RPMI8226 (cell line): ENCODE results near the gene NLGN1.
A peak's percentile ranks its signal among the peaks of the same experiment; 100 is the strongest.

ENCODE experiments used
- DNase-seq: peaks from one replicate; pipeline ENCODE4 v3.0.0-alpha.2; 2015

NLGN1 gene

DNA sequence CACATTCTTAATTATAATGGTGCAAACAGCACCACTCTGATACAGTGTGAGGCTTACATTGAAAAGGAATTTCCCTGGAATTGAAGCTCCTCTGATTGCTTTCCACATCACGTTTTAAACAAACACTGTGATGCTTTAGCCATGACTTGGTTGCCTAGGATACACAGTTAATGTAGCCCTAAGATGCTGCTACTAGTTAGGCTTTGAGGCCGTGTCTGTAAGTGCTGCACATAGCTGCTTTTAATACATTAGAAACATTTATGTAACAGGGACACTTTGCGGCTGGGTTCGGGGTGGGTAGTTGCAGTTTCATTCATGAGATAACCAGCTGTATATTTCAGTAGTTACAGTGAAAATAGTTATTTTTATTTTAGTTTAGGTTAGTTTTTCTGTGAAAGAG lies 334.7 kb downstream of the NLGN1 start:
- DNase-seq, result no peak

DNA sequence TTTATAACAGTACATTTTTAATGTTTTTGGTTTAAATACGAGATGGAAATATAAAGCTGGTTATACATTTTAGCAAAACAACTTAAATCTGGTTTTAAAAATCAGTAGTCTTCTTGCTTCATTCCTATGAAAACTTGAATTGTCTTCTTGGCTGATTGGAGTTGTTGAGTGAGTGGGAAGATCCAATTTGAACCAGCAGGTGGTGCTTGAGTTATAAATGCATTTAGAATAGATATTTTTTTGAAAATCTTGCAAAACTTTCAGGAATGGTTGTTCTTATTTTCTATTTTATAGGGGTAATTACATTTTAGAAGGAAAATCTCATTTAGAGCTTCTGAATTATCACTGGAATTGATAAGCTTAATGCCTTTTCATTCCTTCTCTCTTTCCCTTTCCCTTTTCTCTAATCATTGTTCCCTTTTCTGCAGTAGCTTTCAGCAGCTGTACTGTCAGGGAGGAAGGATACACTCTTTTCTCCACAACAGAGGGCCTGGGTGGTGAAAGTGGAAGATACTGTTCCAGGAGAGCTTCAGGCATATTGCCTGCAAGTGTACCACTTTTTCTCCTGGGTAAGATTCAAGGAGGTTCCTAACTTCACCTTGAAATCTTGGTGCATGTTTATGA lies 335.6 kb downstream of the NLGN1 start:
- DNase-seq, result peak; percentile 58

DNA sequence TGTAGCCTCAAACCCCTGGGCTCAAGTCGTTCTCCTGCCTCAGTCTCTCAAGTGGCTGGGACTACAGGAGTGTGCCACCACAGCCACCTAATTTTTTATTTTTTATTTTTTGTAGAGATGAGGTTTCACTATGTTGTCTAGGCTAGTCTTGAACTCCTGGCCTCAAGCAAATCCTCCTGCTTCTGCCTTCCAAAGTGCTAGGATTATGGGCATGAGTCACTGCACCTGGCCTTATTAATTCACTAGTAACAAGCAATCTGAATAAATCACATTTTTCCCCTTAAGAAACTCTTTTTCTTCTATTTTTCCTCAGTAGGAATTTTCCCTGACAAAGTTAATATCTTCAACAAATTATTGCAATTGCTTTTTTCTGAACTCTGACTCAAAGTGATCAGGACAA lies 336.9 kb downstream of the NLGN1 start:
- DNase-seq, result no peak

DNA sequence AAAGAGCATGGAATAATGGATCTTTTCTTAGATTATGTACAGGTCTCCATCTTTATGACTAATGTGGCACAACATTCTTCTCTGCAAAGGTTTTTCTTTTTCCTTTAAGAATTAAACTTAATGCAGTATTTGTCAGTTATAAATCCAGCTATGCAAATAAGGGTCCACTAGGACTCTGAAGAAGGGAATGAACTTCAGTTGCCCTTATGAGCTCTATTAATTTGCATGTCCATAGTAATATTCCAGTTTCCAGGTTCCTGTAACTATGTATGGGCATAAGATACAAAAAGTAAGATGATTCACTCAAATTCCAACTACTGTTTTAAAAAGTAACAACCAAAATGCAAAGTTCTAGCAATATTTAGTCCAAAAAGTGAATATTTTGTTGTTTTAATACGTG lies 337.4 kb downstream of the NLGN1 start:
- DNase-seq, result no peak

DNA sequence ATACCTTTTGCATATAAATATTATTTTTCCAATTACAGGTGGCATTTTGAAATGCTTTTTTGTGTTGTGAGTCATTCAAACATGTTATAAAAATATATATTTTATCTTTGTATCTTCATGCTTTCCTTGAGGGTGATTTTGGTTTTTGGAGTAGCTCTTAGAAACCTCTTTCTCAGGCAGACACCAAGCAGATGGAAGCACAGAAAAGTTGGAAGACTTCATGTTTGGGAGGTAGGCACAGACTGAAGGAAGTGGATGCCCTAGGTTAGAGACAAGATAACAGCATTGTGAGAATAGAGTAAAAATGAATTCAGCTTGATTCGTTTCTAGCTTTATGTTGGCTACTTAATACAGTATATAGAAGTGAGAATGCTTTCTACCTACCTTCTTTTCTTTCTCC lies 338.3 kb downstream of the NLGN1 start:
- DNase-seq, result no peak

DNA sequence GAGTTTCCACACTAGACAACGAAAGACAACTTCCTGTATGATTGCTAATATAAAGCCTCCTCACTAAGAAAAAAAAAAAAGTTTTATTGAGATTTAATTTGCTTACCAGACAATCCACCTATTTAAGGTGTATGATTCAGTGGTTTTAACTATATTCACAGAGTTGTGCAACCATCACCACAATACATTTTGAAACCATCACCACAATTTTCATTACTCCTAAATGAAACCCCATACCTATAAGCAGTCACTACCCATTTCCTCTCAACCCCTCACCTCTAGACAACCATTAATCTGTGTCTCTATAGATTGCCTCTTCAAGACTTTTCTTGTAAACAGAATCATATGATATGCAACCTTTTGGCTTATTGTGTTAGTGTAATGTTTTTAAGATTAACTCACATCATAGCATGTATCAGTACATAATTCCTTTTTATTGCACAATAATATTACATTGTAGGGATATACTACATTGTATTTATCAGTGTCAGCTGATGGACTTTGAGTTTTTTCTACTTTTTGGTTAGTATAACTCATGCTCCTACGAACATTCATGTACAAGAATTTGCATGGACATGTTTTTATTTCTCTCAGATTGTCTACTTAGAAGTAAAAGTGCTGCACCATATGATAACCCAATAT lies 339.7 kb downstream of the NLGN1 start:
- no peak for DNase-seq

DNA sequence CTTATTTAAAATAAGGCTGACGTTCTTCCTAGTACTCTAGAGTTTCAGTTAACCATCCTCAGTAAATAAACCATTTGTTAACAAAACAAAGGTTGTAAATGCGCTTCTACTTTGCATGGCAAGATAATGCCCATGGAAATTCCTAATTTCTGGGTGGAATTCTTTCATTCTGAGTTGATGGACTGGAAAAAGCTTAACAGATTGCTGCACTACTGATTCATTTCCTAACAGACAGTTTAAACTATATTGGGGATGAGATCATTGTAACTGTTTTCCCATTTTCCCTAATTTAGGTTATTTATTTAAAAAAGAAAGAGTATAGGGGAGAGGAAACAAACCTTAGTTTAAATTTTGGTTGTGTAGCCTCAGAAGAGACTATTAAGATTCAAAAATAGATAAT lies 342.2 kb downstream of the NLGN1 start:
- DNase-seq, result no peak

DNA sequence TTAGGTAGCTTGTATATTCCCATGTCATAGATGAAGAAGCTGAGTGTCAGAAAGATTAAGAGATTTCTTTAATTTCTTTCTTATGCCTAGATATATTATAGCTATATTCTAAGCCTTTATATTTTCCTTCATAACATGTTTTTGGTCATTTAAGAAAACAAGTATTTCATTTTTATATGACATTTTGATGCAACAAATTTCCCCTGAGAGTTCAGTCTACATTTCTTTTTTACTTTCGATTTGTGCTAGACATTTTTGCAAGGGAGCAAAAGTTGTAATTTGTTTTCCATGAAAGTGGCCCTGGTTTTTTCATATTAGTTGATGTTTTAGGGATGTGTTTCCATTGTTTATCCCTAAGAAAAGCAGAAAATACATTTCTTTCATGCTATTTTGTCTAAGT lies 344.9 kb downstream of the NLGN1 start:
- no peak for DNase-seq

DNA sequence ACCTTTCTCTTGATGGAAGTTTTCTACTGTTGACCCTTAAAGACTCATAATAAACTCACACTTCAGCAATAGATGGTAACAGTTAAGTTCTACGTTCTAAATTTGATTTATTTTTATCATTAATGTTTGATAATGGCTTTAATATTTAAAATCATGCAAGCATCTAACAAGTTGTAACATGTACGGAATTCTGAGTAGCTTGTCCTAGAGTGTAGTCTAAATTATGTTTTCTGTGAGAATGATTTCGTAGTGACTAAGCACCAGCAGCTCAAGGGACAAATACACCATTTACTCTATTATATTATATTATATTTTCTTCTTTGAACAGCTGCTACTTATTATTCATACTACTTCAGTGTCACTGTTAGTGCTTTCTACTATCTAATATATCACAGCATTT lies 345.6 kb downstream of the NLGN1 start:
- DNase-seq, result no peak

DNA sequence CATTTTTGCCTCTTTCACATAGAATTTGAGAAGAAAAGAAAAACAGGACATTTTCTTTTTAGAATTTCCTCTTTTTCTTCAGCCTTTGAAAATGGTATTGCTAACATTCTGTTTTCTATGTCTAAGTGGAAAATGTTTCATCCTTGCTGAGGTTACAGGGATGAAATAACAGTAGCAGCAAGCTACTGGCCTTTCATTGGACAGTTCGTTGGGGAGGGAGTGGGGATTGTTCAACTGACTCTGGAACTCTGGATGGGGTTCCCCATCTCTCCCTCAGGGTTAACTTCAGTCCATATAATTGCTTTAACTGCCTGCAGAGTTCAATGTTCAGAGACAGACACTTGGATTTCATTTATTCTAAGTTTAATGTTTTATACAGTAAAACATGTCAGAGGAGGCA lies 346.0 kb downstream of the NLGN1 start:
- no peak for DNase-seq

DNA sequence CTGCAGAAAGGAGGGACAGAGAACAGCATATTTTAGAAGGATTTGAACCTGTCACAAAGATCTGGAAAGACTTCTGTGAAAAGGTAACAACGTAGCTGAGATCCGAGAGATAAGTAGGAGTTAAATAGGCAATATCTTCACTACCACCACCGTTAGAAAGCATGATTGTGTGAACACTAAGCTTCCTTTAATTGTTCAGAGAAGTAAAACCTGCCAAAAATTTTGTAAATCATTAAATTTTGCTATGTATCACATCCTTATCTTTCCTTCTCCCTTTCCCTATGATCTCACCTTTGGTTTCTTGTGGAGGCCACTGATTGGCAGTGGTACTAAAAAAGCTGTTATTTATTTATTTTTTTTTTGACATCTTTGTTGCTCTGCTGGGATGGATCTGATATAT lies 346.9 kb downstream of the NLGN1 start:
- no peak for DNase-seq

DNA sequence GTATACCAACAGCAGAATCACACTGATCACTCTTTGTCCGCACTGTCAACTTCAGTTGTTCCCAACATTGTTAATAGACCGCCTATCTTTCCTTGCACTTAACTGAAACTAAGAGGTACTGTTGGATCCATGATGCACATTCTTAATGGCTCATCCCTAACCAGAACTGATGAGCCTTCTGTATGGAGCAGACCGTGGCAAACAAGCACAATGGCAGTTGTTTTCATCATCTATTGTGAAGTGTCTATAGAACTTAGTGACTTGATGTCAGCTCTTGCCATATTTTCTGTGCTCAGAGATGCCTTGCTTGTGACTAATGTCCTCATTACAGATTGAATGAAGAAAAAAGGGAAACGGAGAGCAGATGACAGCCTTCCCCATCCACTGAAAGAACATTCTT lies 347.4 kb downstream of the NLGN1 start:
- DNase-seq, result no peak

DNA sequence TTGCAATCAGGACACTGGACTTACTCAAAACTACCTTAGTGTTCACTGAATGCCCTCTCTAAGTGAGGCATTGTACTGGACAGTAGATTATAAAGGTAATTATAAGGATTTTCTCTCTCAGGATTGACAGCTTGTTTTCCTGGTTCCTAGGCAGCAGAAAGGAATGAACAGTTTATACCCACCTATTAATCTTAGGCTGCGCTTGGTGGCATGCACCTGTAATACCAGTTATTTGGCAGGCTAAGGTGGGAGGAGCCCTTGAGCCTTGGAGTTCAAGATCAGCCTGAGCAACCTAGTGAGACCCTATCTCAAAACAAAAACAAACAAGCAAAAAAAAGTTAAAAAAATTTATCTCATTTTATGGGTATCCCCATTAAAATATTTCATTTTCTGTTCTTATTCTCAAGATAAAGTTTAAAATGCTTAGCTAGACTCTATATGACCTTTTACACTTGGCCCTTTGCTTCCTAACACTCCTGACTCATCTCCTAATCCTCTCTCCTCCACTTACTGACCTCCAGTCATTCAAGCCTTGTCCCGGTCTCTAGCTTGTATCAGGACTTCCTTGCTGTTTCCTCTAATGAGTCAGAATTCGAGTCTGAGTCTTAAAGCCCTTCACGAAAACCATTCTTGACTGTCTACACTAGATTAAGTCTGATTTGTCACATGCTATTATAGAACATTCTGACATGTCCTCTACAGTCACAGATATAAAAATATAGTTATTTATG lies 348.6 kb downstream of the NLGN1 start:
- DNase-seq, result no peak

DNA sequence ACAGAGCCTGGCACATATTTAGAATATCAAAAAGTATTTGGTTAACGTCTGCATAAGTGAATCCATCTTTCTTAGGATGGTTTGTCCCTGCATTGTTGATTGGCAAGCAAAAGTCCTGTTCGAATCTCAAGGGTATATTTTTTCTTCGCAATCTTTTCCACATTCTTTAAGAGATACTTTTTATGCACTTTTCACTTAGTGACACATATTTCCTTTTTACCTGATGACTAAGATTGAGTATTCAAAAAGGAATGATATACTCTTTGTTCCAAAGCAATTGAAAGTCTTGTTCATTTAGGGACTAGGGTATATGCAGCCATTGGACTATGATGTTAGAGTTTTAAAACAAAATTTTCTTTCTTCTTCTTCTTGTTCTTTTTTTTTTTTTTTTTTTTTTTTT lies 349.9 kb downstream of the NLGN1 start:
- DNase-seq, result no peak

DNA sequence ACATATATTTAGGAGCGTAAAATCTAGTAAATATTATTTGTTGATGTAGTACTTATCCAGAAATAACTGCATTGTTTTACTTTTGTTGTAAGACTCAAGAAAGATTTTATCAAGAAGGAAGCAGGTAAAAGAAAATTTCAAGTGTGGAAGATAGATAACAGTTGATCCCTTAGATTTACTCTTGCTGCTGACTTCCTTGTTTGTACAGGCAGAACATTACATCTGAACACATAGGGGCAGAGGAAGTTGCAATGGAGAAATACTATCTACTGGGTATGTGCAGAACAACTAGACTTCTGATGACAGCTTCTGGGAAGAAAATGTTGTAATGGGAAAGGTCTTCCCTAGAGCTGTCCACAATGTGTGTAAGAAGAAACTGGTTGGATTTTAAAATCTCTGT lies 350.6 kb downstream of the NLGN1 start:
- DNase-seq, result no peak

DNA sequence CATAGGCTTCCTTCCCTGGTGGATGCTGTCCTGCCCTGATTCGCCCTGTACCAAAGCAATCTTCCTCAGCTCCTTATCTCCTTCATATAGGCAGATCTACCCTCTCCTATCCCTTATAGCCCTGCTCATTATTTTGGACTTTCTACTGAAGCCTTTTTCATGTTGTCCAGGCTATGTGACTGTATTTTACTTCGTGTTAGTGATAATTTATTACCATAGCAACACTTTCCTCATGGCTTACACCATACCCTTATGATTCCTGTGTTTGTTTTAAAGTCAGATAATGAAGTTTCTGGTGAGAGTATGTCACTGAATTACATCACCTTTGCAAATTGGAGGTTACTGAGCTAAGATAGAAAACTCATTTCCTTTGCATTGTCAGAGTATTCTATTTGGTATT lies 352.6 kb downstream of the NLGN1 start:
- DNase-seq, result no peak

DNA sequence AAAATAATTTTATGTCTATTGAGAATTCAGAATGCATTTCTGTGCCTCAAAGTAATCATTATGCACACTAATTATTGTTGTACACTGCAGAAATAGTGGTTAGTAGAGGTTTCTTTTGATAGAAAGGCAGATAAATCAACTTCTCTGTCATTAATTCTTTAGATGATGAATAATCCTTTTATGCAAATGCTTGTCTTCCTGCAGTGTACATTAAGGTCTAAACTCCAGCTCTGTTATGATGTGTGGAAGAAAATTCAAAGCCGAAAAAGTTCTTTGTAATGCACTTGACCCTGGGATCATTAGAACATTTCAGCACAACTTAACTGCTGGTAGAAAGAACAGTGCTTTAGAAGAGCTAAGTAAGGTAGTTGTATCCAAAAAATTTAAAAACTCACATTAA lies 353.0 kb downstream of the NLGN1 start:
- DNase-seq, result no peak

DNA sequence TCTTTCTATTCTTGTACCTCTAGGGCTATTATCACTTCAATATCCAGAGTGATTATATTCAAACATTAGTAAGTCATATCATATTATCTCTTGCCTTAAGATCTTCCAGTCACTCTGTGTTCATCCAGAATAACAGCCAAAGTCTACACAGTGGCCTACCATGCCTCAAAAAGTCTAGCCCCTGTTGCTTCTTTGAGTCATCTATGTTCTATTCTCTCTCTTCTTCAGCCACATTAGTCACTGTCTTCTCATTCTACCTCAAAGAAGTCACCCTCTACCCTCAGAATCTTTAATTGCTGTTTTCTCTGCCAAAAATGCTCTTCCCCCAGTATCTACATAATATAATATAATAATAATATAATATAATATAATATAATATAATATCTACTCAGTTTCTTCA lies 356.0 kb downstream of the NLGN1 start:
- DNase-seq, result no peak

DNA sequence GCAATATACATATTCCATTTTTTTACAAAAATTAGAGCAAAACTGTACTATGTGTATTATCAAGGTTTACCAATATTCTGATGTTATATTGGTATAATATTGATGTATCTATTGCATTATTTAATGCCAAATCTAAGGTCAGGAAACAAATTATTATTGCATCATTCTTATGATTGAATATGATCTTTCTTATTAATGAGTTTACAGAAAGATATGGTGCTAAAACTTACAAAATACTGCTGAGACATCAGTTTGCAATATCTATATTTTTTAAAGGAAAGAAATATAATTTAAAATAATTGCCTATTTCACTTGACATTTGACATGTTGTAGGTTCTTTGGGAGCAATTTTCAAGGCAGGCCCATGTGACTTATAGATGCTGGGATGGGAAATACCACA lies 357.6 kb downstream of the NLGN1 start:
- no peak for DNase-seq

DNA sequence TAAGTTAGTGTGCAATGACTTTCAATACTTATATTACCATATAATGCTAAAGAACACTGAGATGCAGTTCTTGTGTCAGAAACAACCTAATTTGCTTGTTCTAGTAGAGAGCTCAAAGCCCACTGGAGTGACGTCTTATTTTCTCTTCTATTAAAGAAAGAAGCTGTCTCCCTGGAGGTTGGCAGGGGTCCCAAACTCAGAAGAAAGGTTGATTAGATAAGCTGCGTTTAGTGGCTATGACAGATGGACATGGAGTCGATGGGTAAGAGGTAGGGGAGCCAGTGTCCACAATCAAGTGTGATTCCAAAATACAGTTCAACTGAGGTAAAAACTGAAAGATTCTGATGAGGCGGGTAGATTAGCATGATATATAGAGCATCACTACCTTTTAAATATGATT lies 363.6 kb downstream of the NLGN1 start:
- no peak for DNase-seq

DNA sequence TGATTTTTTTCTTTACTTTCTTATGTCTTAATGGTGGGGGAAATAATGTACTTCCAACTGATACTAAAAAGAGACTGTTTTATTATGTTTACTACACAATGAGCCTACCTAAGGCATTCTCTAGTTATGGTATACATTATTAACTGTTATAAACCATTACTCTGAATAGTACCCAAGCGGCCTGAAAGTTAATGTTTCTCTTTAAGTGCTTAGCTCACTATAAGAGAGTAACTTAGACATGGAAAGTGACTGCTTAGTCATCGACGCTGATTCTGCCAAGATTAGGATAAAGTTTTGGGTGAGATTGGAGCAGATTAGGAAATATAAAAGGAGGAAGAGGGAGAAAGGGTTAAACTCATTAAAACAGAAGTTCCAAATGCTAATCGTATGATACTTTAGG lies 365.0 kb downstream of the NLGN1 start:
- no peak for DNase-seq

DNA sequence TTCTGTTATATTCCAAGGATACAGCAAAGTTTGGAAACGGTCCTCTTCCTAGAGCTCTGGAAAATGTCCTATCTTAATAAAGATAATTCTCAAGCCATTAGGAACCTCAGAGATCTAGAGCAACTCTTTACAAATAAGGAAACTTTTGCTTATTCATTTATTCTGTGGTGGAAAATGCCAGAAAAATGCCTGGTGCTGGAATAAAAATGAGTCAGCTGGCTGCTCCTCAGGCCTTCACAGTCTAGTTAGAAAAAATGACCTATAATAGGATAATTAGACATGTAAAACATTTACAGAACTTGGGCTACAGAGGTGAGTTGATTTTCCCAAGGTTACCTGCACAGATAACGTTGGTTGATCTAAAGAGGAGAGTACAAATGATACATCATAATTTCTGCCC lies 372.5 kb downstream of the NLGN1 start:
- no peak for DNase-seq

DNA sequence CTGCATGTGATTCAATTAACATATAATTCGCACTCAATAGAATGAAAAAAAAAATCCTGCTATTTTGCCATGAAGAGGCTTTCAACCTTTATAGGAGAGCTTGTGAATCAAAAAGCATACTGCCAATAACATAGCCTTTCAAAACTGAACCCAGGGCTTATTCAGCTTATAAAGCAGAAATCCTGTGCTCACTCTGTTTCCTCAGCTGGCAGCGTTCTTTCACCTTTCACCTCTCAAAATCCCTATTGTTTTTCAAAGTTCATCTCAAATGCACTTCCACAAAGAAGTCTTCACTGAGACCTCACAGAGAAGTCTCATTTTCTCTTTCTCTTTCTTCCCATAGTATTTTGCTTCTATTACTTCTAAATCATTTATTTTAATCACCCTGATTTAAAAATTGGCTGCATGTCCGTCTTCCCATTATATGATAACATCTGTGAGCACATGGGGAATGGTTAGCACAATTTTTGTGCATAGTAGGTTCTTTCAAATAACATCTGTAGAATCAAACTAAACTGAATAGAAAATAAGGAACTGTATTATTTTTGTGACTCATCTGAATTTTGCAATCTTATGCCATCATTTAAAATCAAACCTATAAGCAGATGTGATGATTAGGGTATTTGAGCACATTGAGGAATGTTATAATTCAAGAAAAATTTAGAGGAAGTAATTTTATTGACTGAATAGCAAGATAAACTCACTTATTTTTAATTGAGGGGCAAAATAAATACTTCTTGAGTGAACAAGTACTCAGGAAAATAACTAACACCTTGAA lies 373.4 kb downstream of the NLGN1 start:
- DNase-seq, result peak; percentile 23

DNA sequence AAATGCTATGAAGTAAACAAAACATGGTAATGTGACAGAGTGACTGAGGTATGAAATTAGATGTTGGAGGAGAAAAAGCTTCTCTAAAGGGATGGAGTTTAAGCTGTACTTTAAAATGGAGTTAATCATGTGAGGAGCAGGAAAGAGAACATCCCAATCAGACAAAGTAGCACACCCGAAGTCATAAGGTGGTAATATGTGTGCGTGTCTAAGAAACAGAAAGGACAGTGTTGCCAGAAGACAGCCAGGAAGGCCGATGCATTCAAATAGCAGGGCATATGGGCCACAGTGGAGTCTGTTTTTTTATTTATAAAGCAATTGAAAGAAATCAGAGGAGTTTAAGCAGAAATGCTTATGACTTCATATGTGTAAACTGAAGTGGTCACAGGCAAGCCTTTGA lies 376.3 kb downstream of the NLGN1 start:
- no peak for DNase-seq
